Right lung (tissue), 5 donors: Measurements from ENCODE around the gene MARF1. TPM values are rescaled to one million over a fixed set of nuclear protein-coding genes. Genes with fewer than 3 reads are reported as not detected.
"Not testable (repeated sequence)": the region's sequence is repeated elsewhere in the genome, so short reads cannot be mapped to it uniquely, and the experiment has no call there.

Experiments used
- DNase-seq, 2 donors: peaks; one replicate each; pipeline ENCODE4 v3.0.0-alpha.2; 2013
- polyA plus RNA-seq, 5 donors: library from polyadenylated mRNA; unstranded; fragments of 120-200 nt; gene quantifications; one replicate each; pipeline versions ENCODE4 v1.2.1 to v1.2.3, GENCODE V29; 2013; ENCODE audit warnings: inconsistent platforms in 1 of 5, low replicate concordance in 1 of 5; ENCODE audit not compliant: insufficient read length in 5 of 5, insufficient read depth in 1 of 5

MARF1 gene
- polyA plus RNA-seq, 5 donors = 48.3 to 81.0 (median 66.3) TPM

- DNase-seq = no peak
Measured at GRCh38 chr16:15636392-15636873, 6.5 kb downstream of the MARF1 start.

DNA sequence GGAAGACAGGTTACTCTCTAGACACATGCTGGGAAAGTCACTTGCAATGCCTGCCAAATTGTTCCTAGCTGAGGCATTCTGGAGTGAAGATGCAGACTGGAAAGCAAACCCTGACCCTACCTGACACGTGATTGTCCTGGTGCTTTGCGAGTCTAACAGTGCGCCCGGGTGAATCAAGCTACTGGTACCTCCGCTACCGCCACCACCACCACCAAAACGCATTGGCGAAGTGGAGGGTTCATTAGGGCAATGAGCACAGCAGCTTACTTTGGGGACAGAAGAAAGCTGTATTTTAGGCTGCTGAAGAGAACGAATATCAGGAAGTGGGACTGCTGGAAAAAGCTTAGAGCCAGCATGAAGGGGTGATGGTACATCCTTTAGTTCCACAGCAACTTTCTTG lies 7.0 kb downstream of the MARF1 start:
- DNase-seq = no peak

GRCh38 chr16:15631730-15632409 lies 11.1 kb downstream of the MARF1 start:
- DNase-seq = no peak

DNA sequence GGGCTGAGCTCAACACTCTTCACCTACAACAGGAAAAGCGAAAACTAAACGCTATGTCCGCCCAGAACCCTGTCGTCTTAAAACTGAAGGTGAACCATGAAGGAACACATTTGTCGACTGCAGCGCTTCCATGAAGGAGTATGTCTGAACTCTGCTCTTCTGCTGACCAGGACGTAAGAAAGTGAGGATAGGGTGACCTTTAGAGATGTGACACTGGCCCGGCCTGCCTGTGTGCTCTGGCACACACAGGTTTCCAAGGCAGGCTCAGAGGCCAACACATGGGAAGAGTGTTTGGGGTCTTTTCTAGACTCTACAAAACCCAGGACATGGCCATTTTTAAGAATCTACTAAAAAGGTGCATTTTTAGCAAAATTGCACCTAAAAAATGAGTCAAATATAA lies 21.1 kb downstream of the MARF1 start:
- DNase-seq = no peak

DNA sequence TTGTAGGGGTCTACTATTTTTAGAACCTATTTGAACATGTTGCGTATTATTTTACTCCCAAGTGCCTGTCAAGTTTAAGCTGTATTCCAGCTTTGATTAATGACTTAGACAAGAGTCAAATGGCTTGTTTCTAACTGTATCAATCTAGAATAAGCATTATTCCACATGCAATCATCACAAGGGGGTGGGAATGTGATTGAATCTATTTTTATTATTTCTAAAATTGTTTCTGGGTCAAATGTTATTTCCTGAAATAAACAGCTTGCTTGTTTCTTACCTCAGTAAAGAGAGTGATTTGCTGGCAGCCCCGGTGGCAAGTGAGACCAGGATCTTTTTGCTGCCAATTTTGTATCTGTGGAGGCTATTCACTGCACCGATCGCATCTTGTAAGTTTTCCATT lies 21.5 kb downstream of the MARF1 start:
- no peak for DNase-seq

DNA sequence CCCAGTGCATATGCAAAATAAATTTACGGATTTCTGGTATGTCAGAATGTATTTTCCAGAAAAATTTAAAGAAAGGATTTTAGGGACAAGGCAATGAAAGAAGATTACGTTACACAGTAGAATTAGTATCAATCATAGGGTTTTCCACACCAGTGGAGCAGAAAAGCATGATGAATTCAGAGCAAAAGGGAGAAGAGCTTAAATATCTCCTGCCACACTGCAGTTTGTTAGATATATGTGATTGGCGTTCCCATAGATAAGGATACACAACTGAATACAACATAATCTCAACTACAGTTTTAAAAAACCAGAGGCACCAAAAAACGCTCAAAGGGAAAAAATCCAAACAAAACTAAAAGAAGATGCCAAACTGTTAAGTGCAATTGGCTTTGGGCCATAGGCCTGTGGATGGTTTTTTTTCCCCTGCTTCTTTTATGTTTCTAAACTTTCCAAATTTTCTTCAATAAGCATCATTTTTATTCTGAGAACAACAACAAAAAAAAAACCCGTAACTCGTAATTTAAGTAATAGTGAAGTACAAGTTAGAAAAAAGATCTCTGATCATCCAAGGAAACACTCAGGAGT lies 22.3 kb downstream of the MARF1 start:
- peak in 1 of 2 donors; percentile 12 for DNase-seq

DNA sequence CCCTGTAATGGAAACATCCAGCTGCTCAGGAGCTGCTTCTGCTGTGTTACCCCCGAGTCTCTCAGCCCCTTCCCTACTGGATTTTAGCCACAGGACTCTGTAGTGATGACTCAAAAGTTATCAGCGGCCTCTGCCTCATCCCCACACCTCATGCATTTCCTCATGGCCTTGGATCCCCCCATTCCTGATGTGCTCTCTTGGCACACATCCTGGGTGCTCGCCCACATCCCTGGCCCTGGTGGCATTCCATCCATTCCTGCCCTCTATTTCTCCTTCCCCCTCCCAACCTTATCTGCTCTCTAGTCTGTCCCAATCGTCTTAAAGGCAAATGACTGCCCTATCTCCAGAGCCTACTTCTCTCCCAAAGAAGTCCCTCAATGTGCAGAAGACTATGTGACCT lies 24.6 kb downstream of the MARF1 start:
- no peak for DNase-seq

GRCh38 chr16:15617901-15618300 lies 25.1 kb downstream of the MARF1 start:
- DNase-seq = no peak

DNA sequence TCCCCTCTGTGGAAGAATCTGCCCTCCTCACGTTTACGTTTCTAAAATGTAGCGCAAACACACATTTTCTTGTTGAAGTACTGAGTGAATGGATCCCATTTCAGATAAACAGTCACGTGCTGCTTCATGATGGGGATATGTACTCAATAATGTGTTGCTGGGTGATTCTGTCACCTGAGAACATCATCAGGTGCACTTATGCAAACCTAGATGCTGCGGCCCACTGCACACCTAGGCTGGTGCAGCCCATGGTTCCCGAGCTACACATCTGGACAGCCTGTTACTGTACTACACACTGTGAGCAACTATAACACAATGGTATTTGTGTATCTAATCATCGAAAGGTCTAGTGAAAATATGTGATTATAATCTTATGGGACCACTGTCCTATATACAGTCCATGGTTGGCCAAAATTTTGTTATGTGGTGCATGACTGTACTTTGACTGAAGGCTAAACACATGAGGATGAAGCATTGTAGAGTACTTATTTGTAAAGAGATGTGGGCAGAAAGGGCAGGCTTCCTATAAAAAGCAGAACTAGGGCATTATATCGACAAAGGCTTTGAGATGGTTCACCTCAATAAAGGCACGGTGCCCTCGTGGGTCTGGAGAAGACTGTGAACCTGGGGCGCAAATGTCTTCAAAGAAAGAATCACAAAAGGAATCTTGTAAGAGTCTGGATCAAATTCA lies 26.3 kb downstream of the MARF1 start:
- no peak for DNase-seq

- DNase-seq = no peak
Measured at GRCh38 chr16:15616012-15616411, 26.9 kb downstream of the MARF1 start.

GRCh38 chr16:15613676-15614075 lies 29.3 kb downstream of the MARF1 start:
- no peak for DNase-seq

GRCh38 chr16:15611610-15612009 lies 31.3 kb downstream of the MARF1 start:
- no peak for DNase-seq

- no peak for DNase-seq
Measured at GRCh38 chr16:15610369-15610871, 32.5 kb downstream of the MARF1 start.

GRCh38 chr16:15609286-15609649 lies 33.7 kb downstream of the MARF1 start:
- DNase-seq = no peak

DNA sequence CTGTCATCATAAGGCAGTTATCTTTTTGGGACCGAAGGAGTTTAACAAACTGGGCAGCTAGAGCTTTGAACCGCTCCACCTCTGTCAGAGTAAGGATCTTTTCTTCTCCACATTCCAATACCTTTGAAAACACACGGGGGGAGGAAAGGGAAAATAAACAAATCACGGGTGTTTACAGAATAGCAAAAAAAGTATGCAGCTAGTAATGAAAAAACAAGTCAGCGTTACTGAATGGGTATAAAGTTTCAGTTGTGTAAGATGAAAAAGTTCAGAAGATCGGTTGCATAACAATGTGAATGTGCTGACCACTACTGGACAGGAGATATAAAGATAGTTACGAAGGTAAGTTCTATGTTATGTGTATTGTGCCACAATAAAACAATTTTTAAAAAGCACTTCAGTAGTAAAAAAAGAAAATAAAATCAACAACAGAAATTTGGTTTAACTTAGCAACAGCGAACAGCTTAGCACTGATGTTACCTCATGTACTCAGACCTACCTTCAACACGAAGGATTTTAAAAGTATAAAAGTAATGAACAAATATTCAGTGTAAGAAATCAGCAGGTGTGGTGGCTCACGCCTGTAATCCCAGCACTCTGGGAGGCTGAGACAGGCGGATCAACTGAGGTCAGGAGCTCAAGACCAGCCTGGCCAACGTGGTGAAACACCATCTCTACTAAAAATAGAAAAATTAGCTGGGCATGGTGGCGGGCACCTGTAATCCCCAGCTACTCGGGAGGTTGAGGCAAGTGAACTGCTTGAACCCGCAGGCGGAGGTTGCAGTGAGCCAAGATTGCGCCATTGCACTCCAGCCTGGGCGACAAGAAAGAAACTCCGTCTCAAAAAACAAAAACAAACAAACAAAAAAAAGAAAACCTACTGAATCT lies 34.3 kb downstream of the MARF1 start:
- no peak for DNase-seq

- no peak for DNase-seq
Measured at GRCh38 chr16:15607700-15608396, 35.1 kb downstream of the MARF1 start.

- DNase-seq = not testable (repeated sequence)
Measured at GRCh38 chr16:15607221-15607699, 35.7 kb downstream of the MARF1 start.

DNA sequence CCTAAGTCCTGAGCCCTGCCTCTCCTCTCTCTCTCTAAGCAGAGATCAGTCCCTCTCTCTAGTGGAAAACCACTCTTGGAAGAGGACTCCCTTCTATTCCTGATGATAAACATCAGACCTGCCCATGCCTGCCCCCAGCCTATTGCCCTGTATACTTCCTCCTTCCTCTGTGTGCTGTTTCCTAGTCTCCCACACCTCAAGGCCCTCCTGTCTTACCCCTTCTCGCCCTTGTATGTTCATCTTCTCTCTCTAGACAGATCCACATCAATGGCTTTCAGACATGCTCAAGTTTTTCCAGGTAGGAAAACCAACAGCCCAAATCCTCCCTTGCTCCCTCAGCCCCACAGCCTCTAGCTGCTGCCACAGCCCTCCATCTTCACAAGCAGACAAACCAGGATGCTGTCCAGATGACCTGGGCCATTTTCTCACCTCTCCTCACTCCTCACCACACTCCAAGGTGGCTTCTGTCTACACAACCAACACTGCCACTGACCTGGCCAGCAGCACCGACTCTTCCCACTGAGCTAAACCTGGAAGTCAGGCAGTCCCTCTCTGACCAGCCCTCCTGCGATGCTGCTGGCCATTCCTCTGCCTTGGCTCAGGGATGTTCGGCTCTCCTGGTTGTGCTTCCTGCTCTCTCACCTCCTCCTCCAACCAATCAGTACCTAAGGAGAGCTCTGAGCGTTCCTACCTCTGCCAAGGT lies 36.3 kb downstream of the MARF1 start:
- no peak for DNase-seq

- no peak for DNase-seq
Measured at GRCh38 chr16:15605839-15606517, 37.0 kb downstream of the MARF1 start.
